GM12891 (cell line): Measurements from ENCODE around the gene ENDOG.

Source experiments
- POLR2A ChIP-seq: IDR thresholded peaks from 2 replicates; pipeline ENCODE4 v1.6.1; 2011; ENCODE audit warnings: low read depth, low read length, control low read depth
- POLR2AphosphoS5 ChIP-seq: IDR thresholded peaks from 2 replicates; pipeline ENCODE4 v1.6.1; 2011; ENCODE audit warnings: low read depth, low read length, control low read depth
- TAF1 ChIP-seq: IDR thresholded peaks from 2 replicates; pipeline ENCODE4 v1.6.1; 2011; ENCODE audit warnings: low read depth, low read length, control low read depth

DNA sequence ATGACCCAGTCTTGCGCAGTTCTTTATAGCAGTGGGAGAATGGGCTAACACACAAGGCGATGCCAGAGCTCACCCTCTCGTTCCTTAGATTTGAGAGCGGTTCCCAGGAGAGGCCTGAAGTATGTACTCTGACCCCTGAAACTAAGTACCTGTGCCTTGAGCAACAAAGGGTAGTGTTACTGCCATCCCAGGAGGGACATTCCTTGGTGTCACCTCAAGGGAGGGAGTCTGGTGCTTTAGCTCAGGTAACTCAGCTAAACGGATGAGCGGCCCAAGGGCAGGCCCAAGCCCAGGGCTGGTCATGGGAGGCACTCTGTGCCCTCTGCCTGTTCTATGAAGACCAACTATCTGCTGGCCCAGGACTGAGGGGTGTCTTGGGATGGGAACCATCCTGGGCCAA, 43.2 kb downstream of the ENDOG start:
- TF ChIP-seq POLR2AphosphoS5, result no peak
- no peak for TF ChIP-seq POLR2A
- no peak for TF ChIP-seq TAF1
